ENCODE data around the gene MKNK2. TPM values are rescaled to one million over a fixed set of nuclear protein-coding genes. Genes with fewer than 3 reads are reported as not detected.

The MKNK2 gene
- total RNA-seq, 1 experiment from 2014 or later: 54.4 TPM

GRCh38 chr19:2032296-2032941 is 18.6 kb downstream of the MKNK2 start:
- peak; percentile 95 for DNase-seq (ENCODE audit: low read depth)

DNA sequence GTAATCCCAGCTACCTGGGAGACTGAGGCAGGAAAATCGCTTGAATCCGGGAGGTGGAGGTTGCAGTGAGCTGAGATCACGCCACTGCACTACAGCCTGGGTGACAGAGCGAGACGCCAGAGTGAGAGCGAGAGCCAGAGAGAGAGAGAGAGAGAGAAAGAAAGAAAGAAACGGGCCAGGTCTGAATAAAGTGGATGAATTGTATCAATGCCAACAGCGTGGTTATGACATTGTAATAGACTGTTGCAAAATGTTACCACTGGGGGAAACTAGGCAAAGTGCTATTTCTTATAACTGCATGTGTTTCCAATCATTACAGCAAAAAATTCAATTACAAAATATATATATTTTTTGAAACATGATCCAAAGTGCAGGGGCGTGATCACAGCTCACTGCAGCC is 23.7 kb downstream of the MKNK2 start:
- DNase-seq (ENCODE audit: low read depth): peak; percentile 57

GRCh38 chr19:2026770-2027169 is 24.3 kb downstream of the MKNK2 start:
- DNase-seq (ENCODE audit: low read depth): no peak

DNA sequence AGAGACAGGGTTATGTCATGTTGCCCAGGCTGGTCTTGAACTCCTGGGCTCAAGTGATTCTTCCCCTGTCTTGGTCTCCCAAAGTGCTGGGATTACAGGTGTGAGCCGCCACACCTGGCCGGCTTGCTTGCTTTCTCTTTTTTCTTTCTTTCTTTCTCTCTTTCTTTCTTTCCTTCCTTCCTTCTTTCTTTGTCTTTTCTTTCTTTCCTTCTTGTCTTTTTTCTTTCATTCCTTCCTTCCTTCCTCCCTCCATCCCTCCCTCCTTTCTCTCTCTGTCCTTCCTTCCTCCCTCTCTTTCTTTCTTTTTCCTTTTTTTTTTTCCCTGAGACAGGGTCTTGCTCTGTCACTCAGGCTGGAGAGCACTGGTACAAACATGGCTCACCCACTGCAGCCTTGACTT is 28.8 kb downstream of the MKNK2 start:
- no peak for DNase-seq (ENCODE audit: low read depth)

DNA sequence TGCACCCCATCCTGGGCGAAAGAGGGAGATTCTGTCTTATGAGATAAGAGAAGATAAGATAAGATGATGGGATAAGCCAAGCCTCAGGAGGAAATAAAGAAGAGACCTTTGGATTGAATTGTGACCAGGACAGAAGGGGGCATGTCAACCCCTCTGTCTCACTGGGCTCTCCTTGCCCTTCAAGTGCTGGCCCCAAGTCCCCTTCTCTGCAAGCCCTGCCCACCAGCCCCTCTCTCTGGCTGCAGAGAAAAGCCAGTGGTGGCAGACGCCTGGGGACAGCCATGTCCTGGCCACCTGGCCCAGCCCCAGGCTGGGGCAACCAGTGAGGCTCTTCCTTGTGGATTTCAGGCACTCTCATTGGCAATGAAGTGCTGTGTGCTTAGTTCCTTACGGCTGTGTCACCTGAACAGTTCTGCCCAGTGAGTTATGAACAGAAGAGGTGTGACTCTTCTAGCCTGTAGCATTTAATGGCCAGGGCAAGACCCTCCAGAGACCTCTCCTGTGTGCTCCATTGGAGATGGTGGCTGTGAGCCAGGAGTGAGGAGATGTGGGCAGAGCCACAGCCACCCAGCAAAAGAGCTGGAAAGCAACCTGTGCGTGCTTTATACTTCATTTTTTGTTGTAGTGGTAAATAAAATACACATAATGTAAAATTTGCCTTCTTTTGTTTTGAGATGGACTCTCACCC is 29.4 kb downstream of the MKNK2 start:
- DNase-seq (ENCODE audit: low read depth): no peak

- DNase-seq (ENCODE audit: low read depth): no peak
These were observed 32.3 kb downstream of the MKNK2 start for GRCh38 chr19:2018752-2019151.

- peak; percentile 90 for DNase-seq (ENCODE audit: low read depth)
These were observed 34.8 kb downstream of the MKNK2 start for GRCh38 chr19:2016041-2016807.

- DNase-seq (ENCODE audit: low read depth): peak; percentile 79
These were observed 35.5 kb downstream of the MKNK2 start, which contains the start of gene BTBD2 for GRCh38 chr19:2015608-2015950. Gene BTBD2, minus strand, starts transcription at chr19:2015714. Its CDS starts 11 bp downstream, at chr19:2015703.

GRCh38 chr19:2014731-2015607 is 36.1 kb downstream of the MKNK2 start:
- DNase-seq (ENCODE audit: low read depth): peak; percentile 18

DNA sequence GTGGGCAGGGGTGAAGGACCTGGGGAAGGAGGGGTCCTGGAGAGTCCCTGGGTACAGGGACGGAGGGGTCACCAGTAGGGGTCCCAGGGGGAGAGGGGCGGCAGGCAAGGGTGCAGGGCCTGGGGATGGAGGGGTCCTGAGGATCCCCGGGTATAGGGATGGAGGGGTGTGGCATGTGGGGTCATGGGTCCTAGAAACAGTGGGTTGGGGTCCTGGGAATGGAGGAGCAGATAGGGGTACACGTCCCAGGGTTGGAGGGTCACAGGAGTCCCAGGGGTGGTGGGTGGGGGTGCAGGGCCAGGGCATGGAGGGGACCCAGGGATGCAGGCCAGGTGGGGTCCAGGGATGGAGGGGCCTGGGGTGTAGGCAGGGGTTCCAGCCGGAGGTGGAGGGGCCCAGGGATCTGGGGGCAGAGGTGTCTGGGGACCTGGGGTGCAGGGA is 36.9 kb downstream of the MKNK2 start:
- DNase-seq (ENCODE audit: low read depth): no peak

- DNase-seq (ENCODE audit: low read depth): no peak
These were observed 37.4 kb downstream of the MKNK2 start for GRCh38 chr19:2013683-2013961.

GRCh38 chr19:2012941-2013682 is 37.9 kb downstream of the MKNK2 start:
- no peak for DNase-seq (ENCODE audit: low read depth)

- no peak for DNase-seq (ENCODE audit: low read depth)
These were observed 39.9 kb downstream of the MKNK2 start for GRCh38 chr19:2011169-2011568.

DNA sequence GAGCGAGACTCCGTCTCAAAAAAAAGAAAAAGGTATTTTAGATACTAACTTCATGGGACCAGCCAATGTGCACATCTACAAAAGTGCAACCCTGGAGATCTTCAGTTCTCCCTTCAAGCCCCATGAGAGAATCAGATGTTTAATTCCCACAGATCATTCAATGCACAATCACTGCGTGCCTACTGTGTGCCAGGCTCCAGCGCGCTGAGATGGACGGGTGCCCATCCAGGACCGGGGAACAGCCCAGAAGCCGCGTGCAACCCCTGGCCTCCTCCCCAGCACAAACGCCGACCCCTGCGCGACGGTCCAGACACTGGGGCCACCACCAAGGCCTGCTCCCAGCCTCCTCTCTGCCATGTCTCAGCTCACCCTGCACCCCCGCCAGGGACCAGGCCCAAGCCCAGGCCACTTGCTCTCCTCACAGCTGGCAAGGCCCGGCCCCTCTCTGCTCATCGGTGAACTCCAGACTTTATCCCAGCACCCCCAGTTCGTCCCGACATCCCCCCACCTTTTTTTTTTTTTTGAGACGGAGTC is 40.8 kb downstream of the MKNK2 start:
- DNase-seq (ENCODE audit: low read depth): no peak

DNA sequence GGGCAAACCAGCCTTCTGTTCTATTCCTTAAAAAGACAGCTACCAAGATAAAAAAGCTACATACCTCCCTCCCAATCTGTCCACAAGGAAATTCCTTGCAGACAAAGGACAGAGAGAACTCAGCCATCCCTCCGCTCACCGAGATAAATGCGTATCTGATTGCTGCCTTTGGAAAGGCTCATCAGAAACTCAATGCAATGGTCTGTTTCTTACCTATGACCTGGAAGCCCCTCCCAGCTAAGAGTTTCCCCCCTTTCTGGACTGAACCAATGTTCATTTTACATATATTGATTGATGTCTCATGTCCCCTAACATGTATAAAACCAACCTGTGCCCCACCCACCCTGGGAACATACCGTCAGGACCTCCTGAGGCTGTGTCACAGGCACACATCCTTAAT is 47.2 kb downstream of the MKNK2 start:
- no peak for DNase-seq (ENCODE audit: low read depth)

GRCh38 chr19:1999856-2000515 is 51.1 kb downstream of the MKNK2 start:
- no peak for DNase-seq (ENCODE audit: low read depth)

GRCh38 chr19:1998712-1999708 is 52.0 kb downstream of the MKNK2 start:
- no peak for DNase-seq (ENCODE audit: low read depth)

GRCh38 chr19:1997353-1998233 is 53.5 kb downstream of the MKNK2 start:
- no peak for DNase-seq (ENCODE audit: low read depth)
